H1 (cell line): ENCODE measurements around the gene FHIT. TPM values are rescaled to one million over a fixed set of nuclear protein-coding genes. Genes with fewer than 3 reads are reported as not detected.

Experiments used
- CTCF ChIA-PET: fragments of 300-600 bp; sonication (Branson Sonifier 250); formaldehyde crosslinking; loops from one replicate; lab custom pipeline; 2021; ENCODE audit not compliant: partially characterized antibody; lab: Charles Lee
- POLR2A ChIA-PET: fragments of 300-600 bp; sonication (Branson Sonifier 250); formaldehyde crosslinking; loops from one replicate; lab custom pipeline; 2021; ENCODE audit warnings: inconsistent platforms; ENCODE audit not compliant: partially characterized antibody; lab: Charles Lee
- DNase-seq, 2 experiments: peaks; one replicate each; pipeline versions ENCODE4 v3.0.0 to v3.0.0-alpha.2; 2010 to 2022; ENCODE audit warnings: low spot score in 2 of 2, low read depth in 1 of 2, mixed read lengths in 1 of 2
- FAIRE-seq: peaks from 2 replicates; lab custom pipeline; 2011; peaks lifted over from hg19 to GRCh38; lab: Jason Lieb, UNC
- H2AFZ ChIP-seq: 2 replicates; pipeline ENCODE4 v1.8.1; 2012; ENCODE audit warnings: low read length, inconsistent platforms
- H2AK5ac ChIP-seq: 2 replicates; pipeline ENCODE4 v1.6.1; 2013; ENCODE audit warnings: low read depth, low read length
- H2BK120ac ChIP-seq: replicated peaks from 2 replicates; pipeline ENCODE3; 2013; ENCODE audit warnings: low read depth, low read length, inconsistent platforms
- H2BK12ac ChIP-seq: 2 replicates; pipeline ENCODE4 v1.6.1; 2013; ENCODE audit warnings: low read depth, low read length
- H2BK15ac ChIP-seq: 2 replicates; pipeline ENCODE4 v1.6.1; 2013; ENCODE audit warnings: low read length
- H2BK20ac ChIP-seq: 2 replicates; pipeline ENCODE4 v1.6.1; 2013; ENCODE audit warnings: low read length
- H2BK5ac ChIP-seq: 2 replicates; pipeline ENCODE4 v1.6.1; 2013; ENCODE audit warnings: low read depth, low read length
- H3K14ac ChIP-seq: 2 replicates; pipeline ENCODE4 v1.6.1; 2013; ENCODE audit warnings: inconsistent platforms; ENCODE audit not compliant: insufficient read length
- H3K18ac ChIP-seq: 2 replicates; pipeline ENCODE4 v1.6.1; 2013; ENCODE audit warnings: low read length; ENCODE audit errors: extremely low read depth
- H3K23ac ChIP-seq: 2 replicates; pipeline ENCODE4 v1.6.1; 2013; ENCODE audit warnings: inconsistent platforms; ENCODE audit not compliant: insufficient read length
- H3K23me2 ChIP-seq: 2 replicates; pipeline ENCODE4 v1.6.1; 2013; ENCODE audit warnings: low read depth, low read length
- H3K27ac ChIP-seq: 2 replicates; pipeline ENCODE4 v1.6.1; 2011; ENCODE audit warnings: low read depth, low read length, inconsistent platforms
- H3K27me3 ChIP-seq, 4 experiments: replicated peaks in 1 of 4; 1 replicate in 1 of 4; 2 replicates in 3 of 4; pipeline versions ENCODE4 v1.6.1 to v1.8.1; 2011 to 2013; ENCODE audit warnings: low read length in 3 of 4, mild to moderate bottlenecking in 3 of 4, inconsistent platforms in 2 of 4, mixed read lengths in 2 of 4, moderate library complexity in 1 of 4; ENCODE audit not compliant: control insufficient read depth in 3 of 4, insufficient read depth in 3 of 4; ENCODE audit errors: extremely low read depth in 1 of 4
- H3K36me3 ChIP-seq, 4 experiments: 2 replicates each; pipeline versions ENCODE4 v1.6.1 to v1.8.1; 2011 to 2013; ENCODE audit warnings: mild to moderate bottlenecking in 4 of 4, low read length in 3 of 4, moderate library complexity in 2 of 4, control low read depth in 1 of 4, inconsistent platforms in 1 of 4; ENCODE audit not compliant: insufficient read depth in 4 of 4, control insufficient read depth in 2 of 4
- H3K4ac ChIP-seq: replicated peaks from 2 replicates; pipeline ENCODE3; 2013; ENCODE audit warnings: low read length, low read depth, mixed read lengths, inconsistent platforms; ENCODE audit not compliant: insufficient read length
- H3K4me1 ChIP-seq, 4 experiments: replicated peaks in 1 of 4; 1 replicate in 1 of 4; 2 replicates in 3 of 4; pipeline versions ENCODE4 v1.6.1 to v1.8.1; 2011 to 2013; ENCODE audit warnings: low read length in 3 of 4, inconsistent platforms in 2 of 4, mixed read lengths in 1 of 4; ENCODE audit not compliant: insufficient read depth in 4 of 4, control insufficient read depth in 3 of 4
- H3K4me2 ChIP-seq, 2 experiments: 2 replicates each; pipeline versions ENCODE4 v1.6.1 to v1.8.1; 2011 to 2013; ENCODE audit warnings: low read depth in 2 of 2, low read length in 2 of 2, control low read depth in 1 of 2, inconsistent platforms in 1 of 2, mild to moderate bottlenecking in 1 of 2; ENCODE audit not compliant: insufficient read depth in 1 of 2
- H3K4me3 ChIP-seq, 4 experiments: fragments of 200-600, 300-600 bp in 1 of 4; sonication (generic), shearing (Covaris generic), sonication (Bioruptor Twin) in 1 of 4; 2 replicates each; pipeline versions ENCODE4 v1.5.1 to v1.8.1; 2011 to 2016; ENCODE audit warnings: low read length in 4 of 4, low read depth in 3 of 4, control low read depth in 2 of 4, inconsistent platforms in 2 of 4, mild to moderate bottlenecking in 2 of 4, mixed read lengths in 1 of 4, moderate library complexity in 1 of 4; ENCODE audit not compliant: insufficient read depth in 2 of 4; ENCODE audit errors: extremely low read depth in 1 of 4
- H3K56ac ChIP-seq: replicated peaks from 2 replicates; pipeline ENCODE3; 2013; ENCODE audit warnings: low read depth, mild to moderate bottlenecking, mixed read lengths, low read length, inconsistent platforms; ENCODE audit not compliant: insufficient read length
- H3K79me1 ChIP-seq: 2 replicates; pipeline ENCODE4 v1.6.1; 2013; ENCODE audit warnings: low read depth, low read length, control low read depth
- H3K79me2 ChIP-seq, 2 experiments: 2 replicates each; pipeline versions ENCODE4 v1.6.1 to v1.8.1; 2012 to 2013; ENCODE audit warnings: low read length in 2 of 2, mild to moderate bottlenecking in 2 of 2, inconsistent platforms in 1 of 2; ENCODE audit not compliant: insufficient read depth in 2 of 2, control insufficient read depth in 1 of 2
- H3K9ac ChIP-seq, 4 experiments: replicated peaks in 1 of 4; 1 replicate in 1 of 4; 2 replicates in 3 of 4; pipeline versions ENCODE4 v1.6.1 to v1.8.1; 2011 to 2013; ENCODE audit warnings: low read depth in 3 of 4, low read length in 3 of 4, control low read depth in 2 of 4, mild to moderate bottlenecking in 2 of 4, moderate library complexity in 2 of 4, inconsistent platforms in 1 of 4; ENCODE audit errors: extremely low read depth in 1 of 4
- H3K9me3 ChIP-seq, 2 experiments: 2 replicates each; pipeline versions ENCODE4 v1.6.1 to v1.8.1; 2012 to 2013; ENCODE audit warnings: mild to moderate bottlenecking in 2 of 2, moderate library complexity in 2 of 2, control low read depth in 1 of 2, inconsistent platforms in 1 of 2, low read depth in 1 of 2, low read length in 1 of 2, mixed read lengths in 1 of 2; ENCODE audit not compliant: insufficient read depth in 2 of 2
- H4K20me1 ChIP-seq, 2 experiments: replicated peaks in 1 of 2; 2 replicates each; pipeline versions ENCODE3 to v1.8.1; 2011 to 2013; ENCODE audit warnings: inconsistent platforms in 2 of 2, low read length in 2 of 2, mild to moderate bottlenecking in 1 of 2; ENCODE audit not compliant: insufficient read depth in 2 of 2, control insufficient read depth in 1 of 2
- H4K5ac ChIP-seq: 2 replicates; pipeline ENCODE4 v1.6.1; 2013; ENCODE audit warnings: low read length, low read depth, mixed read lengths, inconsistent platforms; ENCODE audit not compliant: insufficient read length
- H4K8ac ChIP-seq: 2 replicates; pipeline ENCODE4 v1.8.0; 2013; ENCODE audit warnings: mild to moderate bottlenecking, moderate library complexity, low read length, inconsistent platforms; ENCODE audit not compliant: insufficient read depth; ENCODE audit errors: extremely low read depth
- H4K91ac ChIP-seq: replicated peaks from 2 replicates; pipeline ENCODE3; 2013; ENCODE audit warnings: low read length, mixed read lengths, inconsistent platforms; ENCODE audit not compliant: insufficient read length
- CBX5 ChIP-seq: fragments of 300-800, 300-1000 bp; sonication (generic); IDR thresholded peaks from 2 replicates; pipeline ENCODE4 v1.7.1; 2016; ENCODE audit warnings: antibody characterized with exemption, low read length, low read depth
- CHD2 ChIP-seq: IDR thresholded peaks from 2 replicates; pipeline ENCODE4 v1.6.1; 2012; ENCODE audit warnings: low read length, improper control_type of control experiment
- GTF2F1 ChIP-seq: IDR thresholded peaks from 2 replicates; pipeline ENCODE4 v1.6.1; 2012; ENCODE audit warnings: low read depth, low read length, improper control_type of control experiment, borderline replicate concordance
- RAD21 ChIP-seq, 2 experiments: IDR thresholded peaks in 1 of 2; conservative IDR thresholded peaks in 1 of 2; 2 replicates each; pipeline ENCODE4 v1.6.1; 2011; ENCODE audit warnings: low read depth in 2 of 2, low read length in 2 of 2, improper control_type of control experiment in 1 of 2, inconsistent platforms in 1 of 2, mild to moderate bottlenecking in 1 of 2, moderate library complexity in 1 of 2
- SIN3A ChIP-seq, 2 experiments: IDR thresholded peaks in 1 of 2; conservative IDR thresholded peaks in 1 of 2; 2 replicates each; pipeline ENCODE4 v1.6.1; 2011 to 2012; ENCODE audit warnings: low read length in 2 of 2, improper control_type of control experiment in 1 of 2, low read depth in 1 of 2, mild to moderate bottlenecking in 1 of 2
- SIX5 ChIP-seq: IDR thresholded peaks from 2 replicates; pipeline ENCODE4 v1.6.1; 2011; ENCODE audit warnings: mild to moderate bottlenecking, low read depth, low read length
- TCF12 ChIP-seq: IDR thresholded peaks from 2 replicates; pipeline ENCODE4 v1.6.1; 2011; ENCODE audit warnings: low read depth, mild to moderate bottlenecking, low read length
- WGBS, 2 experiments: shearing (Covaris generic) in 1 of 2; methylation state at CpG; one replicate each; pipeline versions ENCODE4 v1.1.6 to v1.1.7; 2013 to 2015; ENCODE audit warnings: low lambda C conversion rate in 2 of 2, mixed read lengths in 2 of 2, inconsistent platforms in 1 of 2, low coverage in 1 of 2, missing lambda C conversion rate in 1 of 2; ENCODE audit not compliant: insufficient replicate concordance in 2 of 2, insufficient coverage in 1 of 2, insufficient read length in 1 of 2; ENCODE audit errors: extremely low coverage in 1 of 2, missing lambda C conversion rate in 1 of 2; 5-methylcytosine and 5-hydroxymethylcytosine counted together
- polyA plus RNA-seq, 7 experiments: library from polyadenylated mRNA; depleted of rRNA in 3 of 7; stranded (reverse) in 5 of 7; unstranded in 2 of 7; fragments of >200 nt in 5 of 7; fragments of 200-250 nt in 2 of 7; gene quantifications; 1 replicate in 5 of 7; 2 replicates in 1 of 7; 4 replicates in 1 of 7; pipeline versions ENCODE4 v1.2.1 to v1.2.3, GENCODE V29; 2011 to 2013; ENCODE audit warnings: missing spikeins in 2 of 7, mixed read lengths in 2 of 7
- total RNA-seq: library from RNA; stranded (reverse); fragmentation: NEBNext Ultra II Directional; extraction: Animal tissue kit (Norgen Biotek cat#: 25700); gene quantifications from 2 replicates; pipeline ENCODE4 v1.2.1, GENCODE V29; 2021
- TF ChIP-seq, protein P1 (sequence below): IDR thresholded peaks from 2 replicates; pipeline ENCODE4 v1.6.1; 2011; ENCODE audit warnings: low read depth, mild to moderate bottlenecking, low read length; ENCODE audit not compliant: insufficient read depth

FHIT gene
- total and polyA plus RNA-seq, 2 of the 8 experiments (the other 6 are each of a cell fraction or from before 2014, with no cell fraction given), result 1.2 to 3.2 TPM

DNA sequence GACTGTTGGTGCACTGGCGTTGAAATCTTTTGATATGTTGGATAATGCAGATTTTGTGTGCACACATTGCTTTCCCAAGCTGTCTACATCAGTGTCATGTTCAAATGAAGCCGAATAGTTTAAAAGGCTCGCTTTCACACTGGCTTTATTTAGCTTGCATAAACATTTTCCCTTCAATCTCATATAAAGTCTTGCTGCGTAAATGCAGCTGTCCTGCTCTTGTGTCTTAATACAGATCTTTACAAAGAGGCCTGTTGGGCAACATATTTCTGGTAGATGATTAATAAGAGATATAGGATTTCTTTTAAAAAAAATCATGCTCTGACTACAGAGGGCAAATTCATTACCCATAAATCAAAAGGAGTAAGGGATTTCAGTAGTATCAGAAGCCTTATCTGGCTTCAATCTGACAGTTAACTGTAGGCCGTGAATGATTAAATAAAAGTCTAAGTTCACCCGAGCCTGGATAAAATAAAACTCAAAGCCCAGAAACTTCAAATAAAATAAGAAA, 937.2 kb downstream of the FHIT start:
- H2BK120ac ChIP-seq, result no peak overlapping the region
- peaks cover 0 to 8% (median 2%) of the 10 kb centered on the region in 4 experiments; a peak in 3 of 7 replicates for H3K4me1 ChIP-seq
- H3K9ac ChIP-seq, result no peak overlapping the region
- H3K36me3 ChIP-seq, result no peaks in the 10 kb centered on the region
- H4K20me1 ChIP-seq, result no peaks in the 10 kb centered on the region
- H4K8ac ChIP-seq, result no peak overlapping the region
- DNase-seq (no peak), FAIRE-seq (no peak)
- no peak overlapping the region for H2BK5ac ChIP-seq
- H3K18ac ChIP-seq, result no peak overlapping the region
- H3K23ac ChIP-seq, result no peak overlapping the region
- no peaks in the 10 kb centered on the region for H3K79me2 ChIP-seq
- H4K5ac ChIP-seq, result no peak overlapping the region
- no peak overlapping the region for H3K56ac ChIP-seq
- H3K4me3 ChIP-seq, result no peak overlapping the region
- H3K9me3 ChIP-seq, result no peaks in the 10 kb centered on the region
- ChIA-PET POLR2A (no interaction called here), CTCF (no interaction called here)
- no peak overlapping the region for H3K4me2 ChIP-seq
- no peak overlapping the region for H2AFZ ChIP-seq
- WGBS, 2 experiments, result 91% methylated on average over 6 of the region's 6 CpGs; no CpG with 5 or more reads in 1 of the 2 experiments
- H2BK20ac ChIP-seq, result no peak overlapping the region
- no peak overlapping the region for H3K14ac ChIP-seq
- H2BK12ac ChIP-seq, result no peak overlapping the region
- H3K79me1 ChIP-seq, result no peaks in the 10 kb centered on the region
- no peak overlapping the region for H4K91ac ChIP-seq
- H3K4ac ChIP-seq, result no peak overlapping the region
- H3K27me3 ChIP-seq, result no peaks in the 10 kb centered on the region
- no peak overlapping the region for H3K27ac ChIP-seq
- no peaks in the 10 kb centered on the region for H3K23me2 ChIP-seq
- TF ChIP-seq TCF12 (no peak), GTF2F1 (no peak), SIN3A (conservative IDR thresholded peaks at IDR 0.05 in 1 of 2, IDR thresholded peaks at IDR 0.05 in 1 of 2; ENCODE audit: low read depth in 1 of 2, low read length in 2 of 2) (no peak), CBX5 (no peak), CHD2 (no peak), RAD21 (IDR thresholded peaks at IDR 0.05 in 1 of 2, conservative IDR thresholded peaks at IDR 0.05 in 1 of 2; ENCODE audit: low read depth in 2 of 2, low read length in 2 of 2) (no peak), SIX5 (no peak)
- TF ChIP-seq, protein P1, sequence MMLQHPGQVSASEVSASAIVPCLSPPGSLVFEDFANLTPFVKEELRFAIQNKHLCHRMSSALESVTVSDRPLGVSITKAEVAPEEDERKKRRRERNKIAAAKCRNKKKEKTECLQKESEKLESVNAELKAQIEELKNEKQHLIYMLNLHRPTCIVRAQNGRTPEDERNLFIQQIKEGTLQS, result no peak
- no peak overlapping the region for H2AK5ac ChIP-seq
- no peak overlapping the region for H2BK15ac ChIP-seq
